Activated naive CD4-positive, alpha-beta T cell (primary cell): Measurements from ENCODE around the gene SCGN.

Experiments used
- DNase-seq, 4 experiments: peaks; one replicate each; lab custom pipeline; 2025; lab: John Stamatoyannopoulos, UW

SCGN gene

GRCh38 chr6:25686856-25687255, 34.8 kb downstream of the SCGN start:
- no peak for DNase-seq

- no peak for DNase-seq
Observed at GRCh38 chr6:25689966-25690365, 38.0 kb downstream of the SCGN start.

GRCh38 chr6:25691894-25692293, 39.9 kb downstream of the SCGN start:
- no peak for DNase-seq

GRCh38 chr6:25692472-25692871, 40.5 kb downstream of the SCGN start:
- DNase-seq, result no peak

- DNase-seq, result no peak
Observed at GRCh38 chr6:25694366-25694765, 42.4 kb downstream of the SCGN start.

- no peak for DNase-seq
Observed at GRCh38 chr6:25695671-25696070, 43.7 kb downstream of the SCGN start.

- DNase-seq, result no peak
Observed at GRCh38 chr6:25697537-25698340, 45.7 kb downstream of the SCGN start.

- no peak for DNase-seq
Observed at GRCh38 chr6:25698631-25699030, 46.6 kb downstream of the SCGN start.

GRCh38 chr6:25699649-25700048, 47.6 kb downstream of the SCGN start:
- no peak for DNase-seq

- DNase-seq, result no peak
Observed at GRCh38 chr6:25700761-25701160, 48.7 kb downstream of the SCGN start.

GRCh38 chr6:25701807-25702206, 49.8 kb downstream of the SCGN start:
- DNase-seq, result no peak

GRCh38 chr6:25703005-25703404, 51.0 kb downstream of the SCGN start:
- no peak for DNase-seq

GRCh38 chr6:25704001-25704400, 52.0 kb downstream of the SCGN start:
- no peak for DNase-seq

- no peak for DNase-seq
Observed at GRCh38 chr6:25706314-25707014, 54.4 kb downstream of the SCGN start.

GRCh38 chr6:25709761-25710160, 57.7 kb downstream of the SCGN start:
- DNase-seq, result no peak

GRCh38 chr6:25710287-25710686, 58.3 kb downstream of the SCGN start:
- no peak for DNase-seq

GRCh38 chr6:25713824-25714223, 61.8 kb downstream of the SCGN start:
- no peak for DNase-seq

GRCh38 chr6:25714765-25715164, 62.8 kb downstream of the SCGN start:
- no peak for DNase-seq

- no peak for DNase-seq
Observed at GRCh38 chr6:25715794-25716193, 63.8 kb downstream of the SCGN start.

GRCh38 chr6:25717866-25718740, 66.1 kb downstream of the SCGN start:
- no peak for DNase-seq

GRCh38 chr6:25726122-25726911, 74.3 kb downstream of the SCGN start:
- no peak for DNase-seq

- DNase-seq, result no peak
Observed at GRCh38 chr6:25727028-25727427, 75.0 kb downstream of the SCGN start.
